ENCODE data around the gene LGALS12.
A peak's percentile ranks its signal among the peaks of the same experiment; 100 is the strongest.

The LGALS12 gene

DNA sequence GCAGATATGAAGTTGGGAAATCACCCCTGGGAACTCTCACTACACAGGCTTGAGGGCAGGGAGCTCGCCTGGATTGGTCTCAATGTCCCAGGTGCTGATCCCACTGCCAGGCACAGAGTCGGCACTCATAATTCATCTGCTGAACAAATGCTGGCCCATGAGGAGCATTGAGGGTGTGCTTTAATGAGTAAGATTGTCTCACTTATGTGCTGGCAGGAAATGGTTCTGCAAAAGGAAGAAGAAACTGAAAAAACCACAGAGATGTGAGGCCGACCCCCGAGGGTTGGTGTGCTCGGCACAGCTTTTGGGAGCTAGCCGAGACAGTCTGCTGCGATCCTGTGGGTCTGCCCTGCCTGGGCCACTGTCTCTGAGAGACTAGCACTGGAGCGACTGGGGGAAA is 47.9 kb downstream of the LGALS12 start:
- ATAC-seq (ENCODE audit: insufficient read depth, low read depth): peak; percentile 91
- peak overlapping the region; percentile 49 for H3K4me2 ChIP-seq (ENCODE audit: insufficient read depth, low read length)
- H3K4me1 ChIP-seq (ENCODE audit: insufficient read depth, low read length): peaks cover 47% of the 10 kb centered on the region
- H3K9ac ChIP-seq (ENCODE audit: low read depth, low read length): peak overlapping the region; percentile 35
- peak overlapping the region; percentile 46 for H2AFZ ChIP-seq (ENCODE audit: low read depth, low read length)
- no peaks in the 10 kb centered on the region for H3K36me3 ChIP-seq (ENCODE audit: insufficient read depth, low read length)
- peak overlapping the region in 1 of 2 experiments; percentile 22; a peak in 1 of 4 replicates for H3K4me3 ChIP-seq (ENCODE audit: low read depth in 1 of 2, low read length in 2 of 2)
- H3K79me2 ChIP-seq (ENCODE audit: insufficient read depth, low read length): no peaks in the 10 kb centered on the region
- peak; percentile 89 for DNase-seq
- H3K27me3 ChIP-seq (ENCODE audit: insufficient read depth, low read length, poor library complexity): no peaks in the 10 kb centered on the region
- H3K9me3 ChIP-seq (ENCODE audit: insufficient read depth, low read length, severe bottlenecking): no peaks in the 10 kb centered on the region
- H3K27ac ChIP-seq (ENCODE audit: low read length): peak overlapping the region; percentile 79
- TF ChIP-seq EZH2 (IDR thresholded peaks at IDR 0.05; ENCODE audit: borderline replicate concordance, low read depth, low read length, severe bottlenecking) (no peak), CTCF (IDR thresholded peaks at IDR 0.05; ENCODE audit: borderline replicate concordance, extremely low read depth, low read length, poor library complexity, severe bottlenecking) (no peak)
- H4K20me1 ChIP-seq (ENCODE audit: insufficient read depth, low read length): no peaks in the 10 kb centered on the region

GRCh38 chr11:63554877-63555223 is 49.0 kb downstream of the LGALS12 start:
- Histone ChIP-seq H3K4me1 (ENCODE audit: insufficient read depth, low read length) (peaks cover 47% of the 10 kb centered on the region), H3K9ac (ENCODE audit: low read depth, low read length) (no peak overlapping the region), H3K27ac (ENCODE audit: low read length) (peak overlapping the region; percentile 79), H3K4me3 (ENCODE audit: low read depth in 1 of 2, low read length in 2 of 2) (no peak overlapping the region), H4K20me1 (ENCODE audit: insufficient read depth, low read length) (no peaks in the 10 kb centered on the region), H2AFZ (ENCODE audit: low read depth, low read length) (no peak overlapping the region), H3K79me2 (ENCODE audit: insufficient read depth, low read length) (no peaks in the 10 kb centered on the region), H3K9me3 (ENCODE audit: insufficient read depth, low read length, severe bottlenecking) (no peaks in the 10 kb centered on the region), H3K27me3 (ENCODE audit: insufficient read depth, low read length, poor library complexity) (no peaks in the 10 kb centered on the region), H3K4me2 (ENCODE audit: insufficient read depth, low read length) (no peak overlapping the region), H3K36me3 (ENCODE audit: insufficient read depth, low read length) (no peaks in the 10 kb centered on the region)
- DNase-seq (no peak), ATAC-seq (ENCODE audit: insufficient read depth, low read depth) (no peak)
- no peak for TF ChIP-seq EZH2 (IDR thresholded peaks at IDR 0.05; ENCODE audit: borderline replicate concordance, low read depth, low read length, severe bottlenecking)
- TF ChIP-seq CTCF (IDR thresholded peaks at IDR 0.05; ENCODE audit: borderline replicate concordance, extremely low read depth, low read length, poor library complexity, severe bottlenecking): no peak

- no peak overlapping the region for H3K9ac ChIP-seq (ENCODE audit: low read depth, low read length)
- no peaks in the 10 kb centered on the region for H3K36me3 ChIP-seq (ENCODE audit: insufficient read depth, low read length)
- peaks cover 52% of the 10 kb centered on the region for H3K4me1 ChIP-seq (ENCODE audit: insufficient read depth, low read length)
- H2AFZ ChIP-seq (ENCODE audit: low read depth, low read length): no peak overlapping the region
- ATAC-seq (ENCODE audit: insufficient read depth, low read depth) (no peak), DNase-seq (no peak)
- H3K79me2 ChIP-seq (ENCODE audit: insufficient read depth, low read length): no peaks in the 10 kb centered on the region
- H3K4me2 ChIP-seq (ENCODE audit: insufficient read depth, low read length): no peak overlapping the region
- no peaks in the 10 kb centered on the region for H3K9me3 ChIP-seq (ENCODE audit: insufficient read depth, low read length, severe bottlenecking)
- TF ChIP-seq CTCF (IDR thresholded peaks at IDR 0.05; ENCODE audit: borderline replicate concordance, extremely low read depth, low read length, poor library complexity, severe bottlenecking): no peak
- TF ChIP-seq EZH2 (IDR thresholded peaks at IDR 0.05; ENCODE audit: borderline replicate concordance, low read depth, low read length, severe bottlenecking): no peak
- H3K27ac ChIP-seq (ENCODE audit: low read length): no peak overlapping the region
- no peaks in the 10 kb centered on the region for H4K20me1 ChIP-seq (ENCODE audit: insufficient read depth, low read length)
- no peaks in the 10 kb centered on the region for H3K27me3 ChIP-seq (ENCODE audit: insufficient read depth, low read length, poor library complexity)
- no peak overlapping the region for H3K4me3 ChIP-seq (ENCODE audit: low read depth in 1 of 2, low read length in 2 of 2)
Observed at GRCh38 chr11:63556404-63557013, 50.6 kb downstream of the LGALS12 start.

Measured in DND-41 (cell line).